Ovary (tissue), 9 donors: ENCODE results near the gene CERS5. TPM values are rescaled to one million over a fixed set of nuclear protein-coding genes. Genes with fewer than 3 reads are reported as not detected.

Experiments used
- DNase-seq, 5 donors: peaks; one replicate each; pipeline ENCODE4 v3.0.0-alpha.2; 2019 to 2020
- H3K27ac ChIP-seq, 2 donors: fragments of 200-600 bp; one replicate each; pipeline versions ENCODE4 v1.5.1 to v1.8.0; 2019 to 2022
- H3K27me3 ChIP-seq: fragments of 200-600 bp; one replicate; pipeline ENCODE4 v1.8.0; 2022
- H3K36me3 ChIP-seq: fragments of 200-600 bp; sonication (generic); one replicate; pipeline ENCODE4 v1.5.1; 2019
- H3K4me1 ChIP-seq: one replicate; pipeline ENCODE4 v1.8.1; 2013; ENCODE audit warnings: mild to moderate bottlenecking, moderate library complexity; ENCODE audit not compliant: insufficient read depth
- H3K4me3 ChIP-seq: fragments of 200-600 bp; sonication (generic); one replicate; pipeline ENCODE4 v1.5.1; 2017
- H3K9me3 ChIP-seq, 2 donors: fragments of 200-600 bp in 1 of 2; sonication (generic) in 1 of 2; one replicate each; pipeline versions ENCODE4 v1.5.1 to v1.8.1; 2013 to 2019; ENCODE audit warnings: mild to moderate bottlenecking in 1 of 2, moderate library complexity in 1 of 2
- CTCF ChIP-seq, 3 donors: fragments of 450-650 bp in 2 of 3; fragments of 200-600 bp in 1 of 3; IDR thresholded peaks; one replicate each; pipeline versions ENCODE4 v1.5.1 to v1.8.0; 2016 to 2022; ENCODE audit warnings: antibody characterized with exemption in 3 of 3, mild to moderate bottlenecking in 1 of 3
- EP300 ChIP-seq: sonication (generic); formaldehyde crosslinking; IDR thresholded peaks from one replicate; pipeline ENCODE4 v1.6.1; 2017; ENCODE audit warnings: antibody characterized with exemption
- POLR2A ChIP-seq: fragments of 450-650 bp; IDR thresholded peaks from one replicate; pipeline ENCODE4 v1.6.1; 2017; ENCODE audit warnings: antibody characterized with exemption, mild to moderate bottlenecking, moderate library complexity
- WGBS, 3 donors: extraction: QIAGEN DNeasy Blood & Tissue Kit in 1 of 3; methylation state at CpG; one replicate each; pipeline versions ENCODE4 v1.1.5 to v1.1.7; 2013 to 2017; 5-methylcytosine and 5-hydroxymethylcytosine counted together
- intact Hi-C, 4 donors: fragments of 100-400 bp; cut with DNase I; formaldehyde crosslinking; loops; one replicate each; pipeline versions ENCODE4 v1.11.0 to v1.15.1; 2022 to 2023
- polyA plus RNA-seq, 2 donors: library from polyadenylated mRNA; stranded (reverse); fragments of 200-250 nt in 1 of 2; fragments of 350-450 nt in 1 of 2; fragmentation: Illumina TruSeq in 1 of 2; extraction: RNeasy Lipid Tissue Mini Kit (QIAGEN cat#74804) in 1 of 2; gene quantifications; one replicate each; pipeline ENCODE4 v1.2.3, GENCODE V29; 2013 to 2014
- total RNA-seq, 7 donors: library from RNA; depleted of rRNA in 2 of 7; stranded (reverse); fragments of >200 nt in 2 of 7; fragmentation: NEBNext Ultra II Directional in 3 of 7; extraction: Animal tissue kit (Norgen Biotek cat#: 25700) in 3 of 7; gene quantifications; one replicate each; pipeline versions ENCODE4 v1.1.0 to v1.2.4, GENCODE V29; 2016 to 2023
- donor health status: DM: no; HTN: no; CAD: no; lungs with moderate emphysema.
- donor health status: DM: no; HTN: no; CAD: no.
- donor health status: Bipolar disorder and iron deficiency.
- donor health status: DM: yes; HTN: yes; CAD: no.
- donor health status: DM: no; HTN: no; CAD: no.
- donor health status: DM: yes; HTN: yes; CAD: no.

Gene CERS5
- total and polyA plus RNA-seq, 9 donors, result 29.1 to 76.9 (median 47.9) TPM

GRCh38 chr12:50147281-50147680 is 19.9 kb downstream of the CERS5 start:
- DNase-seq, result no peak
- intact Hi-C loops, result no loop called here
- Histone ChIP-seq H3K9me3 (no peaks in the 10 kb centered on the region), H3K27ac (no peak overlapping the region), H3K4me1 (peaks cover 4% of the 10 kb centered on the region), H3K27me3 (no peaks in the 10 kb centered on the region), H3K36me3 (no peaks in the 10 kb centered on the region), H3K4me3 (no peak overlapping the region)
- TF ChIP-seq CTCF (IDR thresholded peaks at IDR 0.05), result no peak
- no peak for TF ChIP-seq EP300
- no peak for TF ChIP-seq POLR2A
- WGBS, 3 donors, result 94 to 98% (median 96%) methylated on average over 4 of the region's 4 CpGs

GRCh38 chr12:50145439-50145838 is 21.7 kb downstream of the CERS5 start:
- Histone ChIP-seq H3K27ac (no peak overlapping the region), H3K9me3 (no peaks in the 10 kb centered on the region), H3K27me3 (no peaks in the 10 kb centered on the region), H3K36me3 (no peaks in the 10 kb centered on the region), H3K4me1 (no peaks in the 10 kb centered on the region), H3K4me3 (no peak overlapping the region)
- DNase-seq, result no peak
- WGBS, 3 donors, result 33 to 49% (median 47%) methylated on average over 2 of the region's 2 CpGs
- intact Hi-C loops, result no loop called here
- TF ChIP-seq EP300 (no peak), POLR2A (no peak), CTCF (IDR thresholded peaks at IDR 0.05) (no peak)

- Histone ChIP-seq H3K36me3 (no peaks in the 10 kb centered on the region), H3K27me3 (no peaks in the 10 kb centered on the region), H3K27ac (no peak overlapping the region), H3K9me3 (no peaks in the 10 kb centered on the region), H3K4me1 (no peaks in the 10 kb centered on the region), H3K4me3 (no peak overlapping the region)
- intact Hi-C loops, result no loop called here
- TF ChIP-seq EP300 (no peak), POLR2A (no peak), CTCF (IDR thresholded peaks at IDR 0.05) (no peak)
- WGBS, 3 donors, result 83 to 93% (median 89%) methylated on average over 8 of the region's 8 CpGs
- no peak for DNase-seq
These were observed 24.2 kb downstream of the CERS5 start for GRCh38 chr12:50142993-50143392.

DNA sequence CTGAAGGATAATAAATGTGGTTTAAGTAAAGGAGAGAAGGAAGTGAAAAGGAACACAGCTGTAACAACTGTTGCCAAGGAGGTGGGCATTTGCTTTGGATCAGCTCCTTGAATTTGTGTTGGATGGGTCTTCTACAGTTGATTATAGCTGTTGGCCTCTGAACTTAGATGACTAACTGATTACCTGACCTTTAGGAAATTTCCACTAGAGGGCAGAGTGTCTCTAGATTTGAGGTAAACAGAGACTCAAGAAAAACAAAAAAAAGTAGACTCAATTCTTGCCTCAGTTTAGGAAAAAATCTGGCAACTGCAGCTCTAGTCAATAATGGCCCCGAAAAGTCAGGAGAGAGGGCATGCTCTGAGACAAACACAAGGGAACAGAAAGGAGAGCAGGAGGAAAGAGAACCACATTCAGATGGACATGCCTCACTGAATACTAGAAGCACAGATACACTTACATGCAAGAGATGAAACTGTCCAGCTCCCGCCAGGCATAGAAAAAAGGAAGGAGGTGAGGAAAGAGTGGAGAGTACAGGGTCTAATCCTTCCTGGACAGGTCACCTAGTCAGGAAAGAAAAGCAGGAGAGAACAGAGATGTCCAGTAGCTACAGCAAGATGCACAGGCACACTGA is 34.5 kb downstream of the CERS5 start:
- TF ChIP-seq EP300 (no peak), POLR2A (no peak), CTCF (IDR thresholded peaks at IDR 0.05) (peak in 1 of 3 donors; percentile 21)
- no peak overlapping the region for H3K4me3 ChIP-seq
- WGBS, 3 donors, result 74 to 97% (median 74%) methylated on average over 2 of the region's 2 CpGs
- no peaks in the 10 kb centered on the region for H3K27me3 ChIP-seq
- H3K36me3 ChIP-seq, result no peaks in the 10 kb centered on the region
- no peaks in the 10 kb centered on the region for H3K9me3 ChIP-seq
- no peak overlapping the region for H3K27ac ChIP-seq
- peaks cover 2% of the 10 kb centered on the region for H3K4me1 ChIP-seq
- no peak for DNase-seq
- intact Hi-C loops, result no loop called here
